Psoas muscle (tissue), 8 donors: ENCODE data around the gene LRRC4C. TPM values are rescaled to one million over a fixed set of nuclear protein-coding genes. Genes with fewer than 3 reads are reported as not detected.

Experiments
- ATAC-seq, 4 donors: fragments of 200-7000 bp; cut with Tn5 transposase; one replicate each; pipeline ENCODE4 v1.9.1; 2020; ENCODE audit warnings: moderate library complexity in 3 of 4, mild to moderate bottlenecking in 2 of 4
- DNase-seq, 2 donors: peaks; one replicate each; pipeline ENCODE4 v3.0.0-alpha.2; 2020
- H3K27ac ChIP-seq: fragments of 200-600 bp; one replicate; pipeline ENCODE4 v1.8.0; 2022
- H3K27me3 ChIP-seq, 3 donors: fragments of 200-600 bp in 1 of 3; one replicate each; pipeline versions ENCODE4 v1.6.1 to v1.8.0; 2013 to 2022; ENCODE audit warnings: low read length in 2 of 3, mild to moderate bottlenecking in 2 of 3, moderate library complexity in 1 of 3; ENCODE audit not compliant: insufficient read depth in 3 of 3
- H3K36me3 ChIP-seq, 2 donors: fragments of 200-600 bp in 1 of 2; one replicate each; pipeline versions ENCODE4 v1.6.1 to v1.8.0; 2013 to 2022; ENCODE audit warnings: low read depth in 1 of 2, mild to moderate bottlenecking in 1 of 2, moderate library complexity in 1 of 2; ENCODE audit not compliant: insufficient read depth in 1 of 2
- H3K4me1 ChIP-seq: fragments of 200-600 bp; one replicate; pipeline ENCODE4 v1.8.0; 2022
- H3K4me3 ChIP-seq: fragments of 200-600 bp; one replicate; pipeline ENCODE4 v1.8.0; 2022; ENCODE audit warnings: mild to moderate bottlenecking
- H3K9me3 ChIP-seq: fragments of 200-600 bp; one replicate; pipeline ENCODE4 v1.8.0; 2022
- WGBS, 3 donors: extraction: QIAGEN DNeasy Blood & Tissue Kit; methylation state at CpG; one replicate each; pipeline versions ENCODE4 v1.1.6 to v1.1.7; 2013; 5-methylcytosine and 5-hydroxymethylcytosine counted together
- intact Hi-C, 2 donors: fragments of 100-400 bp; cut with DNase I; formaldehyde crosslinking; loops; one replicate each; pipeline versions ENCODE4 v1.11.0 to v1.14.2; 2022
- polyA plus RNA-seq, 3 donors: library from polyadenylated mRNA; stranded (reverse); fragments of 200-250 nt; gene quantifications; one replicate each; pipeline ENCODE4 v1.2.3, GENCODE V29; 2013
- total RNA-seq, 4 donors: library from RNA; stranded (reverse); fragmentation: NEBNext Ultra II Directional in 2 of 4; extraction: Animal tissue kit (Norgen Biotek cat#: 25700) in 2 of 4; gene quantifications; one replicate each; pipeline versions ENCODE4 v1.2.1 to v1.2.4, GENCODE V29; 2021 to 2023
- TF ChIP-seq, protein P1 (sequence below): fragments of 200-600 bp; IDR thresholded peaks from one replicate; pipeline ENCODE4 v1.8.0; 2022; ENCODE audit warnings: antibody characterized with exemption
- donor health status: healthy with polysubstance abuse.
- donor health status: DM: no; HTN: no; CAD: no; lungs with moderate emphysema.
- donor health status: Bipolar disorder and iron deficiency.
- donor health status: healthy.
- donor health status: DM: yes; HTN: yes; CAD: no.
- donor health status: DM: no; HTN: no; CAD: no.
- donor health status: DM: no; HTN: no; CAD: no.
- donor health status: DM: yes; HTN: yes; CAD: no.

The LRRC4C gene
- total and polyA plus RNA-seq, 7 donors, result 0.04 to 0.34 (median 0.12) TPM; not detected in 1

DNA sequence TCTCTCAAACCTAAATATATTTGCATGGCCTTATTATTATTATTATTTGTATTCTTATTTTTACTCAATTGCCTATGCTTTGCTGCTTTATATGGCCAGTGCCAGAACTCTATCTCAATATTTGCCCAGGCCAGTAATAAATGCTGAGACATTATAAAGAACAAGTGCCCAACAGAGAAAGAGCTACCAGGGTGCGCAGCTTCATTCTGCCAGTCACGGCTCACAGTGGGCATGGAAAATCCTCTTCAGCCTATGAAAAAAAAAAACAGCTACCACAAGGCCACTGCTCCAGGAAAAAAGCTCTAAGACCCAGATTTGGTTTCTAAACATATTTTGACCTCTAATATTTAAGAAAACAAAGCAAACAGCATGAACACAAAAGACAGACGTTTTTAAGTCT is 1223.6 kb downstream of the LRRC4C start:
- Histone ChIP-seq H3K27me3 (no peaks in the 10 kb centered on the region), H3K9me3 (no peaks in the 10 kb centered on the region), H3K27ac (no peak overlapping the region), H3K4me3 (no peak overlapping the region), H3K4me1 (no peaks in the 10 kb centered on the region), H3K36me3 (no peaks in the 10 kb centered on the region)
- 46 to 63% (median 53%) methylated on average over 3 of the region's 3 CpGs for WGBS, 3 donors
- no peak for ATAC-seq
- intact Hi-C loops, result no loop called here
- DNase-seq, result no peak
- TF ChIP-seq, protein P1, sequence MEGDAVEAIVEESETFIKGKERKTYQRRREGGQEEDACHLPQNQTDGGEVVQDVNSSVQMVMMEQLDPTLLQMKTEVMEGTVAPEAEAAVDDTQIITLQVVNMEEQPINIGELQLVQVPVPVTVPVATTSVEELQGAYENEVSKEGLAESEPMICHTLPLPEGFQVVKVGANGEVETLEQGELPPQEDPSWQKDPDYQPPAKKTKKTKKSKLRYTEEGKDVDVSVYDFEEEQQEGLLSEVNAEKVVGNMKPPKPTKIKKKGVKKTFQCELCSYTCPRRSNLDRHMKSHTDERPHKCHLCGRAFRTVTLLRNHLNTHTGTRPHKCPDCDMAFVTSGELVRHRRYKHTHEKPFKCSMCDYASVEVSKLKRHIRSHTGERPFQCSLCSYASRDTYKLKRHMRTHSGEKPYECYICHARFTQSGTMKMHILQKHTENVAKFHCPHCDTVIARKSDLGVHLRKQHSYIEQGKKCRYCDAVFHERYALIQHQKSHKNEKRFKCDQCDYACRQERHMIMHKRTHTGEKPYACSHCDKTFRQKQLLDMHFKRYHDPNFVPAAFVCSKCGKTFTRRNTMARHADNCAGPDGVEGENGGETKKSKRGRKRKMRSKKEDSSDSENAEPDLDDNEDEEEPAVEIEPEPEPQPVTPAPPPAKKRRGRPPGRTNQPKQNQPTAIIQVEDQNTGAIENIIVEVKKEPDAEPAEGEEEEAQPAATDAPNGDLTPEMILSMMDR, result no peak

GRCh38 chr11:40230821-40231220 is 1228.6 kb downstream of the LRRC4C start:
- Histone ChIP-seq H3K9me3 (no peaks in the 10 kb centered on the region), H3K4me1 (no peaks in the 10 kb centered on the region), H3K27me3 (no peaks in the 10 kb centered on the region), H3K4me3 (no peak overlapping the region), H3K36me3 (no peaks in the 10 kb centered on the region), H3K27ac (no peak overlapping the region)
- no peak for ATAC-seq
- DNase-seq, result no peak
- TF ChIP-seq, protein P1, result no peak
- intact Hi-C loops, result no loop called here
- WGBS, 3 donors, result 77 to 87% (median 77%) methylated on average over 2 of the region's 2 CpGs

DNA sequence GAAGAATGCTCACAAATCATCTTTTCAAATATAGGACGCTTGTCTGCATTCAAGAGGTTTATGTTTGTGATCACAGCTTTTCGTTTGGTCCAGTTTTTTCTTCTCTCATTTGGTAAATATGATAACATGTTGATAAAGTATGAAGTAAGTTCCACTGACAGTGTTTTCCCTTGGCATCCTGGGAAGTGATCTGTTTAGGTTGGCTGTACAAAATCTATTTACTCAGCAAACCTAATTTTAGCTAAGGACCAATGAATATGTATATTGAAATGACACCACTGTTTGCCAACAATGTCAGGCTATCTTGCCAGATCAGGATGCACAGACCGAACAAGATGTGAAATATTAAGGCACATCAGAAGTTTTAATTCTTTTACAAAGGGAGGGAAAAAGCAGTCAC is 1230.8 kb downstream of the LRRC4C start:
- H3K27ac ChIP-seq, result no peak overlapping the region
- ATAC-seq (no peak), DNase-seq (no peak)
- H3K4me3 ChIP-seq, result no peak overlapping the region
- WGBS, 3 donors, result 59 to 67% (median 64%) methylated on average over 3 of the region's 3 CpGs
- H3K9me3 ChIP-seq, result no peaks in the 10 kb centered on the region
- H3K27me3 ChIP-seq, result no peaks in the 10 kb centered on the region
- H3K36me3 ChIP-seq, result no peaks in the 10 kb centered on the region
- H3K4me1 ChIP-seq, result no peaks in the 10 kb centered on the region
- intact Hi-C loops, result no loop called here
- TF ChIP-seq, protein P1, result no peak

DNA sequence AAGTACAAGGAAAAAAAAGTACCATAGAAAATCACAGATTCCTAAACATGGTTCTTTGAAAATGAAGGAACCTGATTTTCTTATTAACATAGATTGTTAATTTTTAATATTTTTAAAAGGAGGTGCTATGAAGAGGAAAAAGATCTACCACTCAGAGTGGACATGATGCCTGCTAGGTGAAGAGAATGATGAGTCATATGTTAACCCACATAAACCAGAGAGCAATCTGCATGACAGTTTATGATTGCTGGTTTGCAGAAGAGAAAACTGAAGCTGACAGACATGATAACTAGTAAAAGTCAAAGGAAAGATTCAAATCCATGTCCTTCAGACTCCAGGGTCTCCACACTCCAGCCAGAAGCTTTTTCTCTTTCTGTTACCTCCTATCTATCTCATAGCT is 1231.7 kb downstream of the LRRC4C start:
- no peaks in the 10 kb centered on the region for H3K27me3 ChIP-seq
- ATAC-seq, result no peak
- TF ChIP-seq, protein P1, result no peak
- intact Hi-C loops, result no loop called here
- no peaks in the 10 kb centered on the region for H3K9me3 ChIP-seq
- no peaks in the 10 kb centered on the region for H3K36me3 ChIP-seq
- no peak overlapping the region for H3K4me3 ChIP-seq
- no peaks in the 10 kb centered on the region for H3K4me1 ChIP-seq
- no peak overlapping the region for H3K27ac ChIP-seq
- DNase-seq, result no peak

DNA sequence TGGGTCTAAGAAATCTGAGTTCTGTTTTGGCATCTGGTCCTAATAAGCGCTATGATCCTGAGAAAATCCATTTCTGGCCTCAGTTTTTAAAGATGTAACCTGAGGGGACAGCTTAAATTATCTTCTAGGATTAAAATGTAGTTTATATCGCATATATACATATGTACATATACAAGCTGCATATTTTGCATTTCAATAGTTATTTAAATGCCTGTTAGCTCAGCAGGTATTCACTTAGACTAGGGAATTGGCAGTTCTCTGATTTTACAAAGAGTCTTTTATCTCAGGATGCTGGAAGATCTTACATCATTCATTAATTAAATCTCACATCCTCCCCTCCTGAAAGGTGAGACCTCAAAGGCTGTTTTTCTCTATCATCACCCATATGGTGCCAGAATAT is 1232.8 kb downstream of the LRRC4C start:
- WGBS, 3 donors, result 23 to 34% (median 32%) methylated on average over 2 of the region's 2 CpGs
- ATAC-seq (no peak), DNase-seq (no peak)
- Histone ChIP-seq H3K4me3 (no peak overlapping the region), H3K36me3 (no peaks in the 10 kb centered on the region), H3K4me1 (no peaks in the 10 kb centered on the region), H3K27me3 (no peaks in the 10 kb centered on the region), H3K27ac (no peak overlapping the region), H3K9me3 (no peaks in the 10 kb centered on the region)
- intact Hi-C loops, result no loop called here
- TF ChIP-seq, protein P1, result no peak
